Ascending aorta (tissue), 2 donors: Measurements from ENCODE around the gene KCNIP1. TPM values are rescaled to one million over a fixed set of nuclear protein-coding genes. Genes with fewer than 3 reads are reported as not detected.

Source experiments
- DNase-seq, 2 donors: peaks; one replicate each; pipeline ENCODE4 v3.0.0-alpha.2; 2019; ENCODE audit warnings: low spot score in 2 of 2
- H3K27ac ChIP-seq, 2 donors: fragments of 200-600 bp; sonication (generic); one replicate each; pipeline ENCODE4 v1.5.1; 2016 to 2017; ENCODE audit warnings: mild to moderate bottlenecking in 1 of 2
- H3K27me3 ChIP-seq: fragments of 200-600 bp; sonication (generic); one replicate; pipeline ENCODE4 v1.5.1; 2017
- H3K36me3 ChIP-seq, 2 donors: fragments of 200-600 bp; sonication (generic); one replicate each; pipeline ENCODE4 v1.5.1; 2016
- H3K4me1 ChIP-seq, 2 donors: fragments of 200-600 bp; sonication (generic); one replicate each; pipeline ENCODE4 v1.5.1; 2016 to 2017; ENCODE audit warnings: mild to moderate bottlenecking in 1 of 2
- H3K4me3 ChIP-seq, 2 donors: fragments of 200-600 bp; sonication (generic); one replicate each; pipeline ENCODE4 v1.5.1; 2016 to 2017; ENCODE audit warnings: mild to moderate bottlenecking in 1 of 2
- H3K9me3 ChIP-seq, 2 donors: fragments of 200-600 bp; sonication (generic); one replicate each; pipeline ENCODE4 v1.5.1; 2016
- CTCF ChIP-seq, 3 experiments: fragments of 200-600 bp in 2 of 3; fragments of 450-650 bp in 1 of 3; sonication (generic) in 2 of 3; IDR thresholded peaks; one replicate each; pipeline ENCODE4 v1.5.1; 2016 to 2019; ENCODE audit warnings: antibody characterized with exemption in 3 of 3, mild to moderate bottlenecking in 1 of 3, moderate library complexity in 1 of 3
- intact Hi-C: fragments of 100-400 bp; cut with DNase I; formaldehyde crosslinking; loops from one replicate; pipeline ENCODE4 v1.15.1; 2023
- total RNA-seq: library from RNA; depleted of rRNA; stranded (reverse); fragments of >200 nt; gene quantifications from one replicate; pipeline ENCODE4 v1.1.0, GENCODE V29; 2016

KCNIP1 gene
- total RNA-seq, 1 donor from 2014 or later: not detected

DNA sequence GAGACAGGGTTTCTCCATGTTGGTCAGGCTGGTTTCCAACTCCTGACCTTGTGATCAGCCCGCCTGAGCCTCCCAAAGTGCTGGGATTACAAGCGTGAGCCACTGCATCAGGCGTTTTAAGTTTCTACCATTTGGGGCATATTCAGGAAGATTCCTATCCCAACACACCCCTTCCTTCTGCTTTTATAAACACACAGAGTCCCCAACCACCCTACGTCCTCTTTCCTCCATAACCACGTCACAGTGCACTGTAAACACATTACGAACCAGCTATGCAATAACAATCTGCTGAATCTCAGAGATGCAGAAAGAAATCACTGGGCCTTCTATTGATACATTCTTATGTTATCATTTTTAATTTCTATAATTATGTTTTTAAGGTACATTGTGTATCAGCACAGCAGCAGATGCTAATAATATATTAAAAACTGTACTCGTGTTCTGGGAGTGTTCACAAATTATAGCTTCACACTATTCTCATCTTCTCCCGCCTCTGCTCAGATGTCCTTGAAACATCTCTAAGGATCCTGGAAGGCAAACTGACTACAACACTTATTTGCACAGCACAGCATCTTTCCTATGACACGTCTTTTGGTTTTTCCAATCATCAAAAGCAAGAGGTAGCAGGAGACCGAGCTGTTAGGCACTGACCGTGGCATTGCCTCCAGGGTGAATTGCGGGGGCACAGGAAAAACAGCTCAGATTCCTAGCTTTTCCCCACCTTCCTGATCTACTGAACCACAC is 60.2 kb downstream of the KCNIP1 start:
- H3K4me3 ChIP-seq: no peak overlapping the region
- DNase-seq: peak in 1 of 2 donors; percentile 56

DNA sequence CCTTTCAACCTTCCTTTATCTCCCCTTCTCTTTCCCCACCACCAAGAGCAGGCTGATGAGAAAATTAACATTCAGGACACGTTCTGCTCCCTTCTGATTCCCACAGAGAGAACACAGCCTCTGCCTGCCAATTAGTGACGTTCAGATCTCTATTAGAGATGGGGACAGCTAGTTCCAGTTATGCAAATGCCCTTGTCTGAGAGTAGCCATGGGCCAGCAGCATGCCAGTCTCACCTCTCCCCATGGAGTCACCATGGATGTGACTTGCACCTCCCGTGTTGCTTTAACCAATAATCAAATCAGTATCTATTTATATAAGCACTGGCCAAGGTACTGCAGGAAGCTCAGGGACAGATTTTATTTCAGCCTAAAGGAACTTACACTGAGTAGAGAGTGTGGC is 61.3 kb downstream of the KCNIP1 start:
- Histone ChIP-seq H3K27me3 (no peaks in the 10 kb centered on the region), H3K4me1 (no peaks in the 10 kb centered on the region), H3K9me3 (no peaks in the 10 kb centered on the region), H3K36me3 (no peaks in the 10 kb centered on the region), H3K27ac (no peak overlapping the region), H3K4me3 (no peak overlapping the region)
- peak in 1 of 2 donors; percentile 19 for DNase-seq
- no peak for TF ChIP-seq CTCF (IDR thresholded peaks at IDR 0.05)
- intact Hi-C loops: no loop called here

More for the DNA sequence above, 60.2 kb downstream of the KCNIP1 start:
- Histone ChIP-seq H3K36me3 (no peaks in the 10 kb centered on the region), H3K4me1 (no peaks in the 10 kb centered on the region), H3K27me3 (no peaks in the 10 kb centered on the region), H3K9me3 (no peaks in the 10 kb centered on the region), H3K27ac (no peak overlapping the region)
- intact Hi-C loops: no loop called here
- no peak for TF ChIP-seq CTCF (IDR thresholded peaks at IDR 0.05)

DNA sequence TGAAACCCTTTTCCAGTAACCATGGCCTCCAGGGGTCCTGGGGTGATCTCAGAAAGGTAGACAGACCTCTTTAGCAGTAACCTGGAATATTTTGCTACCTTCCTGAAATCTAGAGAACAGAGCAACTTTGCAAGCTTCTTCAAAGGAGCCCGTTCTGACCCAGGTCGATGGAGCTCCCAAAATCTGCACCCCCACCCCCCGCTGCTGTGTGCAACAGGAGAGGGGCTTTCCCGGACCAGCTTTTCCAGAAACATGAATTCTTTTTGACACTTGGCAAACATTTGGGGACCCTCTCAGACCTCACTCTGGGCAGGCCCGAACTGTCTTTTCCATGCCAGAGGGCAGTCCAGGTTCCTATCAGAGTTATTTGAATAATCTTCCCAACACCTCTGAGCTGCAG is 65.3 kb downstream of the KCNIP1 start:
- TF ChIP-seq CTCF (IDR thresholded peaks at IDR 0.05): no peak
- Histone ChIP-seq H3K27ac (no peak overlapping the region), H3K9me3 (no peaks in the 10 kb centered on the region), H3K4me1 (no peaks in the 10 kb centered on the region), H3K36me3 (no peaks in the 10 kb centered on the region), H3K4me3 (no peak overlapping the region), H3K27me3 (no peaks in the 10 kb centered on the region)
- intact Hi-C loops: no loop called here
- peak in 1 of 2 donors; percentile 30 for DNase-seq

- no peak overlapping the region for H3K4me3 ChIP-seq
- TF ChIP-seq CTCF (IDR thresholded peaks at IDR 0.05): no peak
- H3K27me3 ChIP-seq: no peaks in the 10 kb centered on the region
- intact Hi-C loops: no loop called here
- H3K36me3 ChIP-seq: no peaks in the 10 kb centered on the region
- H3K9me3 ChIP-seq: no peaks in the 10 kb centered on the region
- H3K4me1 ChIP-seq: no peaks in the 10 kb centered on the region
- DNase-seq: no peak
- no peak overlapping the region for H3K27ac ChIP-seq
Observed at GRCh38 chr5:170570476-170570875, 66.7 kb downstream of the KCNIP1 start.

- no peak overlapping the region for H3K27ac ChIP-seq
- intact Hi-C loops: no loop called here
- DNase-seq: no peak
- H3K9me3 ChIP-seq: no peaks in the 10 kb centered on the region
- H3K36me3 ChIP-seq: no peaks in the 10 kb centered on the region
- no peak overlapping the region for H3K4me3 ChIP-seq
- TF ChIP-seq CTCF (IDR thresholded peaks at IDR 0.05): no peak
- H3K27me3 ChIP-seq: no peaks in the 10 kb centered on the region
- H3K4me1 ChIP-seq: no peaks in the 10 kb centered on the region
Observed at GRCh38 chr5:170571281-170571731, 67.5 kb downstream of the KCNIP1 start.
